ENCODE data around the gene DCTD.

Gene DCTD

DNA sequence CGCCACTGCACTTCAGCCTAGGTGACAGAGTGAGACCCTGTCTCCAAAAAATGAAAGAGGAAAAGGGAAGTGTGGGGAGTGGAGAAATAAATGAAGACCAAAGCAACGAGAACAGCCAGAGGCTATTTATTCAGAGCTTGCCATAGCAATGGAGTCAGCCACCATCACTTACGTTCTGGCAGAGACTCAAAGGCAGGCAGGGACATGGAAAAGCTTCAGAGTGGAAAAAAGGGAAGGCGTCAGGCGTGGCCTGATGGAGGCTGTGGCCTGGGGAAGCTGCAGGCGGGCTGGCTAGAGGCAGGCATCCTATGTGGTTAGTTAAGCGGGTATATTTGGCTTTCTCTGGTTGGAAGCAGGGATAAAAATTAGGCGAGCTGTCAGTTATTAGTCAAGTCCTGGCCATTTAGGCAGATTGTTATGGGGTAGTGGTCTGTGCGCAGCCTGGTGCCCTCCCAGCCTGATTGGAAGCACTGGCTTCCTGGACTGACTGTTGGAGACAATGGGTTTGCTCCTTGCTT lies 73.3 kb downstream of the DCTD start:
- in situ Hi-C loops (cut with MboI; ENCODE audit: low sequenced_read_pairs) = no loop called here

DNA sequence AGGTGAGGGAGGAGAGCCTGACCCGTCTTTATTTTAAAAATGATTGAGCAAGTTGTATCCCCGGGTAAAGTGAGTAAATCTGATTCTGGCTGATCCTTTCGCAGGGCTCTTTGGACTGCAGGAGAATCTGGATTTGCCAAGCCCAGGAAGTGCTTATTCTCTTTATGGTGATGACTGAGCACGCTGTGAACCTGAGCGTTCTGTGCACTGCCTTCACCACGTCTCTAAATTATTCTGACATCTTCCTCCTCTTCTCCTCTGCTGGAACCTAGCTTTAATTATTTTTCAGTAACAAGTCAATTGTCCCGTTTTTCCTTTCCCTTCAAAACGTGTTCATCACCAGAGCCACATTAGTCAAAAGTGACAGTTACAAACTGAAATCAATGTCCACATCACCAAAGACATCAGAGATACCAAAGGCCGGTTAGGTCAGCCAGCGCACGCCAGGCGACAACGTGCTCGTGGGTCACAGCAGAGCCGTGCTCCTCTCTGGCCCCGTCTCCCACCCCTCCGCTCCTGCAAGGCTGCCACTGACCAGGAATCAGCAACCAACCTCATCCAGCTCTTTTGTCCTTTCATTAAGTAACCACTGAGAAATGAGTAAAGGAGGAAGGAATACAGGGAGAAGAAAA lies 74.3 kb downstream of the DCTD start:
- in situ Hi-C loops (cut with MboI; ENCODE audit: low sequenced_read_pairs) = no loop called here

DNA sequence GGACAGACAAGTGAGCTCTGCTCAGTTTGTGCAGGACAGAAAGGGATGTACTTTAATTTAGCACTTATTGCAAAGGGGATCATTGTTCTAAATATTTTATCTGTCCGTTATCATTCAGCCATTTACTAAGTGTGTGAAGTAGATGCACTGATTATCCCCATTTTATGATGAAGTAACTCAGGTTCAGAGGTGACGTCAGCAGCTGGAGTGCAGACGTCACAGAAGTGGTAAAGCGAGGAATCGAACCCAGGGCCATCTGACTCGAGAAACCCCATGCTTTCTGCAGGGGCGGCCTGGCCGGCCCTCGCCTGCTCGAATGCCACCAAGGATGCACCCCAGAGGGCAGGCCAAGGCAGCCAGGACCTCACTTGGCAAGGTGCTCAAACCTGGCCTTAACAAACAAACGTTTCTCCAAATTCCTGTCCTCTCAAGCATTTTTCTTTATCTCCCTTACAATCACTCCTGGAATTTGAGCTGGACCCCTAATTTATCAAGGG lies 75.0 kb downstream of the DCTD start:
- in situ Hi-C loops (cut with MboI; ENCODE audit: low sequenced_read_pairs) = no loop called here

DNA sequence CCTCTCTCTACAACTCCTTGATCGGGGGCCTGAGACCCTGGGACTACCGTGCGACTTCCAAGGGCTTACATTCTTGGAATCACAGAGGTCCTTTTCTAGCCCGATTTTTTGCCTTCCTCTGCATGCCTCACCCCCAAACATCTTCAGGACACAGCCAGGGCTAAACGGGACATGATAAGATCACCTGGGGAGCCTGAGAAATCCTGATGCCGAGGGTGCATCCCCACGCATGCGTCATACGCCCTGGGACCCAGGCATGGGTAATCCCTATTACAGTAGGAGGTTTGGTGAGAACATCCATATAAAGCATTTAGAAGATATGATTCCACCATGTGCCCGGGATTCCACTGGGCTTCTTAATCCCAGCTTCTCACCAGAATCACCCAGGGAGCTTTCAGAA lies 77.1 kb downstream of the DCTD start:
- in situ Hi-C loops (cut with MboI; ENCODE audit: low sequenced_read_pairs) = no loop called here

Measured in hTERT RPE-1 (cell line).